ENCODE data around the gene S100A2. TPM values are rescaled to one million over a fixed set of nuclear protein-coding genes. Genes with fewer than 3 reads are reported as not detected.

Gene S100A2
- total RNA-seq, 1 donor from 2014 or later = 3.8 TPM

DNA sequence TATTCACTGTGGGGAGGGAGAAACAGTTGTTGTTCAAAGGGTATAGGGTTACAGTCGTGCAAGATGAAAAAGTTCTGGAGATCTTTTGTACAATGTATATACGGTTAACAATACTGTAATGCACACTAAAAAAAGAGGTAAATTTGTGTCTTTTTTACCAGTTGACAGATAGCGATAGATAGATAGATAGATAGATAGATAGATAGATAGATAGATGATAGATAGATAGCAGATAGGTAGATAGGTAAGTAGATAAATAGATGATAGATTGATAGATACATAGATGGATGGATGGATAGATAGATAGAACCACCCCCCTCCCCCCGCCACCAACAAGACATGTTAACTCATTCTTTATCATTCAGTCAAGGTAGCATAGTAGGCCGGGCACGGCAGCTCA, 37.1 kb upstream of the S100A2 start:
- H3K79me2 ChIP-seq (ENCODE audit: insufficient read depth, low read length) = peaks cover 15% of the 10 kb centered on the region
- peaks cover 2% of the 10 kb centered on the region for H3K27me3 Mint-ChIP-seq (ENCODE audit: low read depth, unreplicated experiment)
- H3K36me3 ChIP-seq (ENCODE audit: insufficient read depth, low read length) = peaks cover 16% of the 10 kb centered on the region
- DNase-seq (ENCODE audit: low read depth) = no peak
- no peak overlapping the region for H3K9ac ChIP-seq (ENCODE audit: low read length)
- H4K20me1 ChIP-seq (ENCODE audit: insufficient read depth, low read length) = peaks cover 2% of the 10 kb centered on the region
- H3K4me1 Mint-ChIP-seq (ENCODE audit: low read depth, unreplicated experiment) = peaks cover 6% of the 10 kb centered on the region
- no peak overlapping the region for H3K4me3 ChIP-seq (ENCODE audit: insufficient read depth, low read depth, low read length)
- no peaks in the 10 kb centered on the region for H3K9me3 Mint-ChIP-seq (ENCODE audit: unreplicated experiment)
- H3K27ac Mint-ChIP-seq (ENCODE audit: unreplicated experiment) = no peak overlapping the region
- no peak overlapping the region for H2AFZ ChIP-seq (ENCODE audit: low read depth, low read length)
- no peak overlapping the region for H3K27ac ChIP-seq (ENCODE audit: low read depth, low read length)
- no peaks in the 10 kb centered on the region for H3K27me3 ChIP-seq (ENCODE audit: insufficient read depth, low read length)
- H3K9me3 ChIP-seq (ENCODE audit: insufficient read depth, low read depth, low read length) = no peaks in the 10 kb centered on the region
- no peak overlapping the region for H3K4me2 ChIP-seq (ENCODE audit: low read length)
- H3K4me1 ChIP-seq (ENCODE audit: insufficient read depth, low read length) = peaks cover 16% of the 10 kb centered on the region
- no peak for FAIRE-seq
- H3K36me3 Mint-ChIP-seq (ENCODE audit: low read depth, unreplicated experiment) = peaks cover 2% of the 10 kb centered on the region
- no peak for TF ChIP-seq EZH2 (IDR thresholded peaks at IDR 0.05; ENCODE audit: insufficient read depth, low read length)
- TF ChIP-seq, protein P1, sequence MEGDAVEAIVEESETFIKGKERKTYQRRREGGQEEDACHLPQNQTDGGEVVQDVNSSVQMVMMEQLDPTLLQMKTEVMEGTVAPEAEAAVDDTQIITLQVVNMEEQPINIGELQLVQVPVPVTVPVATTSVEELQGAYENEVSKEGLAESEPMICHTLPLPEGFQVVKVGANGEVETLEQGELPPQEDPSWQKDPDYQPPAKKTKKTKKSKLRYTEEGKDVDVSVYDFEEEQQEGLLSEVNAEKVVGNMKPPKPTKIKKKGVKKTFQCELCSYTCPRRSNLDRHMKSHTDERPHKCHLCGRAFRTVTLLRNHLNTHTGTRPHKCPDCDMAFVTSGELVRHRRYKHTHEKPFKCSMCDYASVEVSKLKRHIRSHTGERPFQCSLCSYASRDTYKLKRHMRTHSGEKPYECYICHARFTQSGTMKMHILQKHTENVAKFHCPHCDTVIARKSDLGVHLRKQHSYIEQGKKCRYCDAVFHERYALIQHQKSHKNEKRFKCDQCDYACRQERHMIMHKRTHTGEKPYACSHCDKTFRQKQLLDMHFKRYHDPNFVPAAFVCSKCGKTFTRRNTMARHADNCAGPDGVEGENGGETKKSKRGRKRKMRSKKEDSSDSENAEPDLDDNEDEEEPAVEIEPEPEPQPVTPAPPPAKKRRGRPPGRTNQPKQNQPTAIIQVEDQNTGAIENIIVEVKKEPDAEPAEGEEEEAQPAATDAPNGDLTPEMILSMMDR (IDR thresholded peaks at IDR 0.05; ENCODE audit: insufficient read depth, low read depth, low read length) = no peak
- no peak overlapping the region for H3K4me3 Mint-ChIP-seq (ENCODE audit: unreplicated experiment)

DNA sequence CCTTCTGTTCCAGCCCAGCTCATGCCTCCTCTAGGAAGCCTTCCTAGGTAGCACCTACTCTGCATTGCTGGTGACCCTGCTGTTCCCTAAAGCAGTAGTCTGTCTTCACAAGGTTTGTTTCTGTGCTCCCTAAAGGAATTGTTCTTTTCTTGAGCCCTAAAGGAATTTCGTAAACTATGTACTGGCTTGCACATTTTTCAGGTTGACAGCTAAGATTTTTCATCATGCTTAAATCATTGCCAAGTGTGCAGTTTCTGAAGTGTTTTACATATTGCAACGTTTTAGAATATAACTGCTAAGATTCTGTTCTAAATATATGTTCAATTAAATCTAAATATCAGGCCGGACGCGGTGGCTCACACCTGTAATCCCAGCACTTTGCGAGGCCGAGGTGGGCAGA, 34.2 kb upstream of the S100A2 start:
- no peak for FAIRE-seq
- no peak overlapping the region for H3K4me3 Mint-ChIP-seq (ENCODE audit: unreplicated experiment)

More for the DNA sequence above, 34.2 kb upstream of the S100A2 start:
- H3K9me3 Mint-ChIP-seq (ENCODE audit: unreplicated experiment) = no peaks in the 10 kb centered on the region
- Histone ChIP-seq H3K4me3 (ENCODE audit: insufficient read depth, low read depth, low read length) (no peak overlapping the region), H3K27ac (ENCODE audit: low read depth, low read length) (no peak overlapping the region), H3K4me2 (ENCODE audit: low read length) (no peak overlapping the region), H3K27me3 (ENCODE audit: insufficient read depth, low read length) (no peaks in the 10 kb centered on the region), H4K20me1 (ENCODE audit: insufficient read depth, low read length) (no peaks in the 10 kb centered on the region), H3K79me2 (ENCODE audit: insufficient read depth, low read length) (no peaks in the 10 kb centered on the region), H3K9me3 (ENCODE audit: insufficient read depth, low read depth, low read length) (no peaks in the 10 kb centered on the region), H3K4me1 (ENCODE audit: insufficient read depth, low read length) (peaks cover 20% of the 10 kb centered on the region), H3K36me3 (ENCODE audit: insufficient read depth, low read length) (no peaks in the 10 kb centered on the region), H2AFZ (ENCODE audit: low read depth, low read length) (no peak overlapping the region), H3K9ac (ENCODE audit: low read length) (no peak overlapping the region)
- TF ChIP-seq EZH2 (IDR thresholded peaks at IDR 0.05; ENCODE audit: insufficient read depth, low read length) = no peak
- TF ChIP-seq, protein P1 (IDR thresholded peaks at IDR 0.05; ENCODE audit: insufficient read depth, low read depth, low read length) = no peak
- H3K27me3 Mint-ChIP-seq (ENCODE audit: low read depth, unreplicated experiment) = no peaks in the 10 kb centered on the region
- peaks cover 8% of the 10 kb centered on the region for H3K4me1 Mint-ChIP-seq (ENCODE audit: low read depth, unreplicated experiment)
- no peak overlapping the region for H3K27ac Mint-ChIP-seq (ENCODE audit: unreplicated experiment)
- no peaks in the 10 kb centered on the region for H3K36me3 Mint-ChIP-seq (ENCODE audit: low read depth, unreplicated experiment)
- DNase-seq (ENCODE audit: low read depth) = no peak

Data from astrocyte (in vitro differentiated cells and primary cell).